Measurements from ENCODE around the gene METAP2.
"Not testable (repeated sequence)": the region's sequence is repeated elsewhere in the genome, so short reads cannot be mapped to it uniquely, and the experiment has no call there.

METAP2 gene

GRCh38 chr12:95462081-95462480 is 11.9 kb upstream of the METAP2 start:
- DNase-seq (ENCODE audit: extremely low read depth in 1 of 2, low read depth in 1 of 2), result no peak

- no peak for DNase-seq (ENCODE audit: extremely low read depth in 1 of 2, low read depth in 1 of 2)
Observed at GRCh38 chr12:95462551-95462950, 11.4 kb upstream of the METAP2 start.

- DNase-seq (ENCODE audit: extremely low read depth in 1 of 2, low read depth in 1 of 2), result no peak
Observed at GRCh38 chr12:95463050-95463449, 10.9 kb upstream of the METAP2 start.

- not testable (repeated sequence) for DNase-seq (ENCODE audit: extremely low read depth in 1 of 2, low read depth in 1 of 2)
Observed at GRCh38 chr12:95463776-95464175, 10.2 kb upstream of the METAP2 start.

GRCh38 chr12:95465275-95465674 is 8.7 kb upstream of the METAP2 start:
- no peak for DNase-seq (ENCODE audit: extremely low read depth in 1 of 2, low read depth in 1 of 2)

GRCh38 chr12:95470300-95470699 is 3.7 kb upstream of the METAP2 start:
- DNase-seq (ENCODE audit: extremely low read depth in 1 of 2, low read depth in 1 of 2), result no peak

GRCh38 chr12:95473231-95473883 is 595 bp upstream of the METAP2 start:
- no peak for DNase-seq (ENCODE audit: extremely low read depth in 1 of 2, low read depth in 1 of 2)

GRCh38 chr12:95474660-95474958 is 657 bp downstream of the METAP2 start:
- no peak for DNase-seq (ENCODE audit: extremely low read depth in 1 of 2, low read depth in 1 of 2)

- no peak for DNase-seq (ENCODE audit: extremely low read depth in 1 of 2, low read depth in 1 of 2)
Observed at GRCh38 chr12:95480230-95480629, 6.3 kb downstream of the METAP2 start.

- no peak for DNase-seq (ENCODE audit: extremely low read depth in 1 of 2, low read depth in 1 of 2)
Observed at GRCh38 chr12:95481072-95481471, 7.1 kb downstream of the METAP2 start.

GRCh38 chr12:95481888-95482287 is 7.9 kb downstream of the METAP2 start:
- DNase-seq (ENCODE audit: extremely low read depth in 1 of 2, low read depth in 1 of 2), result no peak

GRCh38 chr12:95482564-95482963 is 8.6 kb downstream of the METAP2 start:
- not testable (repeated sequence) for DNase-seq (ENCODE audit: extremely low read depth in 1 of 2, low read depth in 1 of 2)

- DNase-seq (ENCODE audit: extremely low read depth in 1 of 2, low read depth in 1 of 2), result no peak
Observed at GRCh38 chr12:95484524-95484923, 10.6 kb downstream of the METAP2 start.

- no peak for DNase-seq (ENCODE audit: extremely low read depth in 1 of 2, low read depth in 1 of 2)
Observed at GRCh38 chr12:95487024-95487423, 13.1 kb downstream of the METAP2 start.

GRCh38 chr12:95492462-95492861 is 18.5 kb downstream of the METAP2 start:
- no peak for DNase-seq (ENCODE audit: extremely low read depth in 1 of 2, low read depth in 1 of 2)

GRCh38 chr12:95494888-95495287 is 20.9 kb downstream of the METAP2 start:
- DNase-seq (ENCODE audit: extremely low read depth in 1 of 2, low read depth in 1 of 2), result no peak

- no peak for DNase-seq (ENCODE audit: extremely low read depth in 1 of 2, low read depth in 1 of 2)
Observed at GRCh38 chr12:95495433-95495832, 21.5 kb downstream of the METAP2 start.

- no peak for DNase-seq (ENCODE audit: extremely low read depth in 1 of 2, low read depth in 1 of 2)
Observed at GRCh38 chr12:95497031-95497430, 23.1 kb downstream of the METAP2 start.

GRCh38 chr12:95498968-95499367 is 25.0 kb downstream of the METAP2 start:
- DNase-seq (ENCODE audit: extremely low read depth in 1 of 2, low read depth in 1 of 2), result no peak

- no peak for DNase-seq (ENCODE audit: extremely low read depth in 1 of 2, low read depth in 1 of 2)
Observed at GRCh38 chr12:95499772-95500171, 25.8 kb downstream of the METAP2 start.

- no peak for DNase-seq (ENCODE audit: extremely low read depth in 1 of 2, low read depth in 1 of 2)
Observed at GRCh38 chr12:95504140-95504539, 30.2 kb downstream of the METAP2 start.

- DNase-seq (ENCODE audit: extremely low read depth in 1 of 2, low read depth in 1 of 2), result no peak
Observed at GRCh38 chr12:95505039-95505438, 31.1 kb downstream of the METAP2 start.

- no peak for DNase-seq (ENCODE audit: extremely low read depth in 1 of 2, low read depth in 1 of 2)
Observed at GRCh38 chr12:95506707-95507523, 33.0 kb downstream of the METAP2 start.

Measured in stimulated activated CD8-positive, alpha-beta memory T cell treated with anti-CD3 and anti-CD28 coated beads, Interleukin-7, amount 100 ng/mL, for 48 hours (primary cell).